ENCODE data around the gene NUP133.
"Not testable (repeated sequence)": the region's sequence is repeated elsewhere in the genome, so short reads cannot be mapped to it uniquely, and the experiment has no call there.

The NUP133 gene

GRCh38 chr1:229448354-229448753 is 59.8 kb downstream of the NUP133 start:
- no peak for DNase-seq

GRCh38 chr1:229447809-229448252 is 60.3 kb downstream of the NUP133 start:
- no peak for DNase-seq

GRCh38 chr1:229445828-229446227 is 62.3 kb downstream of the NUP133 start:
- DNase-seq = no peak

- DNase-seq = no peak
Observed at GRCh38 chr1:229440851-229441537, 67.1 kb downstream of the NUP133 start.

- DNase-seq = no peak
Observed at GRCh38 chr1:229438021-229438420, 70.1 kb downstream of the NUP133 start.

- no peak for DNase-seq
Observed at GRCh38 chr1:229437443-229437842, 70.7 kb downstream of the NUP133 start.

GRCh38 chr1:229436201-229436600 is 71.9 kb downstream of the NUP133 start:
- no peak for DNase-seq

- peak; percentile 29 for DNase-seq
Observed at GRCh38 chr1:229434641-229435051, 73.5 kb downstream of the NUP133 start.

- no peak for DNase-seq
Observed at GRCh38 chr1:229434005-229434640, 74.0 kb downstream of the NUP133 start, which contains the start of gene ACTA1. Gene ACTA1 (minus strand): TSS chr1:229434094. CDS start chr1:229433115, 979 bp downstream.

- no peak for DNase-seq
Observed at GRCh38 chr1:229433364-229434004, 74.7 kb downstream of the NUP133 start.

GRCh38 chr1:229432905-229433304 is 75.2 kb downstream of the NUP133 start:
- DNase-seq = no peak

- no peak for DNase-seq
Observed at GRCh38 chr1:229432116-229432461, 76.1 kb downstream of the NUP133 start.

- no peak for DNase-seq
Observed at GRCh38 chr1:229431284-229432115, 76.6 kb downstream of the NUP133 start.

- no peak for DNase-seq
Observed at GRCh38 chr1:229430761-229431283, 77.3 kb downstream of the NUP133 start.

- DNase-seq = no peak
Observed at GRCh38 chr1:229428256-229428655, 79.9 kb downstream of the NUP133 start.

GRCh38 chr1:229427572-229427971 is 80.6 kb downstream of the NUP133 start:
- no peak for DNase-seq

GRCh38 chr1:229425564-229426159 is 82.5 kb downstream of the NUP133 start:
- no peak for DNase-seq

- no peak for DNase-seq
Observed at GRCh38 chr1:229420765-229421164, 87.4 kb downstream of the NUP133 start.

- DNase-seq = no peak
Observed at GRCh38 chr1:229420224-229420623, 87.9 kb downstream of the NUP133 start.

GRCh38 chr1:229418586-229418985 is 89.6 kb downstream of the NUP133 start:
- DNase-seq = not testable (repeated sequence)

GRCh38 chr1:229412810-229413209 is 95.3 kb downstream of the NUP133 start:
- DNase-seq = not testable (repeated sequence)

- DNase-seq = no peak
Observed at GRCh38 chr1:229412056-229412455, 96.1 kb downstream of the NUP133 start.
